HUES6 (cell line): Measurements from ENCODE around the gene IL1RAPL2.

Source experiments
- H3K27ac ChIP-seq: 2 replicates; pipeline ENCODE4 v1.7.0; 2013; ENCODE audit warnings: low read depth, mild to moderate bottlenecking, low read length, inconsistent platforms
- H3K27me3 ChIP-seq: 2 replicates; pipeline ENCODE4 v1.6.1; 2013; ENCODE audit warnings: low read length; ENCODE audit not compliant: control insufficient read depth, insufficient read depth
- H3K36me3 ChIP-seq: 2 replicates; pipeline ENCODE4 v1.6.1; 2013; ENCODE audit warnings: low read length; ENCODE audit not compliant: control insufficient read depth, insufficient read depth
- H3K4me1 ChIP-seq: 2 replicates; pipeline ENCODE4 v1.6.1; 2013; ENCODE audit warnings: low read length; ENCODE audit not compliant: control insufficient read depth, insufficient read depth
- H3K4me3 ChIP-seq: 2 replicates; pipeline ENCODE4 v1.5.1; 2013; ENCODE audit warnings: low read depth, low read length
- H3K9ac ChIP-seq: one replicate; pipeline ENCODE4 v1.6.1; 2013; ENCODE audit warnings: mild to moderate bottlenecking, low read length
- H3K9me3 ChIP-seq: 2 replicates; pipeline ENCODE4 v1.6.1; 2013; ENCODE audit warnings: low read depth, low read length; ENCODE audit not compliant: control insufficient read depth, insufficient read depth

IL1RAPL2 gene

DNA sequence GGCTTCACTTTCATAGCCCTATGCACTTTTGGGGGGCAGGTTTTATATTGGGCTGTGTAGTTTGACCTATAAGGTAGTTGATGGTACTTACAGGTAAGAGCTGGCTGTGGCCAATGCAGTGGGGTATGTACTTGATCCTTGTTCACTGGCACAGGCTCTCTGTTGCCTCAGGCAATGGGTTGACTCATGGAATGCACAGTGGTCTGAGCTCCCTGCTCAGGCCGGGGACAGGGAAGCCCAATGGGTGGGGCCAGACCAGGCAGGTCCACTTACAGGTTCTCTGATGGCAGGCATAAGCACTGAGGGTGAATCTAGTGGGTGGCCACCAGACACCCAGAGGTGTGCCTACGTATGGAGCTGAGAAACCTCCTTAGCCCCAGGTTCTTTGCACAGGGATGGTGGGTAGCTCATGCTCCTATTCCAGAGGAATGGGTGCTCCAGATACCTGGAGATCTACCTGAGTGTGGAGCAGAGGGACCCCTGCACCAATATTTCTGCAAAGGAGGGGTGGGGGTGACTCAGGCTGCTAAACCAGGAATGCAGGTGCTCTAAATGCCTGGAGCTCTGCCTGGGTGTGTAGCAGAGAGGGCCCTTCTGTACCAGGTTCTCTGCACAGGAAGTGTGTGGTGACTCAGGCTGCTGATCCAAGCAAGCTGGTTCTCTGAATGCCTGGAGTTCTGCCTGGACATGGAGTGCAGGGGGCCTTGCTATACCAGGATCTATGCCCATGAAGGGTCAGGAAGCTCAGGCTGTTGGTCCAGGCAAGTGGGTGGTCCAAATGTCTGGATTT is 52.3 kb downstream of the IL1RAPL2 start:
- Histone ChIP-seq H3K9ac (no peak overlapping the region), H3K4me3 (no peak overlapping the region), H3K27ac (no peak overlapping the region), H3K27me3 (no peaks in the 10 kb centered on the region; the same call in none of the 2 replicates), H3K4me1 (no peaks in the 10 kb centered on the region), H3K36me3 (no peaks in the 10 kb centered on the region), H3K9me3 (no peaks in the 10 kb centered on the region)

DNA sequence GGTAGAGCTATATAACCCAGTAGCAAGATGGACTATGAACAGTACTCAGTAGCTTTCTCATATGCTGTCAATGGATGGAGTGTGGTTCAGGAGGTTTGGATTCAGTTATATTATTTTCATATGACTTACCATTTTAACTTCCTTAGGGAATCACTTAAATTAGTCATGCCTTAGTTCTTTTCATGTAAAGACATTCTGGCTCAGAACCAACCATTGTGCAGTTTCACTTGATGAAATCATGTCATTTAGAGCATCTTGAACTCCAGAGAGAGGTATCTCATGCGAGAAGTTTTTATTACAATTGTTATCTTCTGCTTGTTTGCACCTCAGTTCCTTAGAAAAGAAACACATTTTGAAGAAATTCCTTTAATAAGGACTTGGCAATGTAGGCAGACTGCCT is 55.8 kb downstream of the IL1RAPL2 start:
- Histone ChIP-seq H3K9ac (no peak overlapping the region), H3K4me1 (no peaks in the 10 kb centered on the region), H3K4me3 (no peak overlapping the region), H3K27me3 (peaks cover 3% of the 10 kb centered on the region; the same call in 1 of the 2 replicates), H3K9me3 (no peaks in the 10 kb centered on the region), H3K27ac (no peak overlapping the region), H3K36me3 (no peaks in the 10 kb centered on the region)

DNA sequence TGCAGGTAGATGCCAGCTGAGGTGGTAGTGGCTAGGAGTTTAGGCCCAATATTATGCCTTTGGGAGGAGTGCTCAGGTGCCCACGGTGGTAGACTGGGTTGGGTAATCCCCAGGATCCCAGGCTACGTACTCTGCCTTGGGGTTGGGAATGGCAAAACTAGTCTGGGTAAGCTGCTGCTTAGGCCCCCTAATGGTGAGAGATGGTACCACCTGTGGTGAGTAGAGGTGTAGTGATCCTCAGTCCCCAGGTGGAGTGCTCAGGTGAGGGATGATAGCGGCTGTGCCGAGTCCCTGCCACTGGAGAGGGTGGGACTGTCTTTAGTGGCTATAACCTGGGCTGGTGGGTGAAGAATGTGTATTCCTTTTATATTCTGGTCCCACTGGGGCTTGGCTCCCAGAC is 75.2 kb downstream of the IL1RAPL2 start:
- Histone ChIP-seq H3K27me3 (peaks cover 4% of the 10 kb centered on the region; the same call in 1 of the 2 replicates), H3K9ac (no peak overlapping the region), H3K4me3 (no peak overlapping the region), H3K36me3 (no peaks in the 10 kb centered on the region), H3K9me3 (peaks cover 6% of the 10 kb centered on the region; the same call in 1 of the 2 replicates), H3K4me1 (no peaks in the 10 kb centered on the region), H3K27ac (no peak overlapping the region)

DNA sequence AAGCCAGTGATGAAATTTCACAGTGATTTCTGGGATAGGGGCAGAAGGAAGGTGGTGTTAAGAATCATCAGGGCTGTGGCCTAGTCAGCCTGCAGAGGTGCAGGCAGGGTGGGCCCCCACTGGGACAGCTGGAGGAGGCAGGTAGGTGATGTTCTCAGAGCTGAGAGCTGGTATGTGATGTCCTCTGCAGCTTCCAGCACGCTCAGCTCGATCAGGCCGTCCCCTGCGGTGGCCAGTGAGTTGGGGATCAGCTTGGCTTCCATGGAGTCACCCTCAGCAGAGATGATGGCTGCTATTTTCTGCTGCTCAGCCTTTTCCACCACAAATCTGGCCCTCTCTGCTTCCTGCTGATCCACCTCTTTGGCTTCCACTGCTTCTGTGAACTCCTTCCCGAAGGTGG is 81.1 kb downstream of the IL1RAPL2 start:
- Histone ChIP-seq H3K4me1 (no peaks in the 10 kb centered on the region), H3K9me3 (no peaks in the 10 kb centered on the region), H3K4me3 (no peak overlapping the region), H3K36me3 (no peaks in the 10 kb centered on the region), H3K27me3 (peaks cover 7% of the 10 kb centered on the region; the same call in 1 of the 2 replicates), H3K9ac (no peak overlapping the region), H3K27ac (no peak overlapping the region)

DNA sequence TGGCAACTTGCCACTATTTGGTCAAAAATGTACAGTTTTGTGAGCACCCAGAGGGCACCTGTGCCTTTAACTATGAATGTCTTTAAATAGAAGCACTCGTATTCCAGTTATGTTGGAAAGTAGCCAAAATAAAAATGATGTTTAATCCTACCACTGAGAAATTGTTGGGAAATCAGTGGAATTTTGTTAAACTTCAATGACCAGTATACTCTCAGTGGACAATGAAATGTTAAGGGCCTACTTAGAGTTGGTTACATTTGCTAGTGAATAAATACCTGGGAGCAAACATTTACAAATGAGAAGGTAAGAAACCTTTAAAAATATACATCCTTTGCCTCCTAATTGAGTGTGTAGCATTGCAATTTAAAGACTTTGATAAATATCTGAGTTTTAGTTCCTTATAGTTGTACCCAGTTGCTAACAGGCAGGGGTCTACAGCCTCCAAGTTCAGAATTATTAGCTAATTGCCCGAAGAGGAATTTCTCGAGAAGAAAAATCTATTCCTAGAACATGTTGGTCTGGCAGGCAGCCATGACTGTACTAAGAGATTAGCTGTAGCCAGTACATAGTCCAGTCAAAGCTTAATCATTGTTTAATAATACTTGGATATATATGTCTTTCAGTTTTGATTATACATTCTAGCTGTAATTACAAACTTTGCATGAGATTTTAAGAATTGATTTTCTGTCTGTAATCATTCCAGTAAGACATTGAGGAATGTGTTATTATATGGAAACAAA is 93.2 kb downstream of the IL1RAPL2 start:
- Histone ChIP-seq H3K27ac (no peak overlapping the region), H3K4me3 (no peak overlapping the region)

DNA sequence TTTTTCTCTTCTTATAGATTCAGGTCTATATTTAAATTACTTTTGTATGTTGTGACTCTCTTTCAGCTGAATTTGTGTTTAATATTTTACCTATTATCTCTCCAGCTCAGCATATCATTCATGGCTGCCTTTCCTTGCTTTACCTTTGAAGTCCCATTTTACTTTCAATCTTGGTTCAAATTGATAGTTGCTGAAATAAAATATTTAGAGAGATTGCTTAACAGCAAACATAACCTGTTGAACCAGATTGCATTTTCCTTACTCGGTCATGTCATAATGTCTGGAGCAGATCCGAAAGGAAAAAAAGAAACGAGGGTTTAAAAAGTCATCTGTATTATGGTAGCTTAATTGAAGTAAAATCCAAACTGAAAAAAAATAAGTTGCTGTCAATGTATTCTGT is 94.1 kb downstream of the IL1RAPL2 start:
- Histone ChIP-seq H3K9me3 (no peaks in the 10 kb centered on the region), H3K4me3 (no peak overlapping the region)

More for the DNA sequence above, 93.2 kb downstream of the IL1RAPL2 start:
- H3K27me3 ChIP-seq, result peaks cover 4% of the 10 kb centered on the region; the same call in 1 of the 2 replicates
- H3K4me1 ChIP-seq, result no peaks in the 10 kb centered on the region
- H3K9me3 ChIP-seq, result no peaks in the 10 kb centered on the region
- no peak overlapping the region for H3K9ac ChIP-seq
- H3K36me3 ChIP-seq, result no peaks in the 10 kb centered on the region

DNA sequence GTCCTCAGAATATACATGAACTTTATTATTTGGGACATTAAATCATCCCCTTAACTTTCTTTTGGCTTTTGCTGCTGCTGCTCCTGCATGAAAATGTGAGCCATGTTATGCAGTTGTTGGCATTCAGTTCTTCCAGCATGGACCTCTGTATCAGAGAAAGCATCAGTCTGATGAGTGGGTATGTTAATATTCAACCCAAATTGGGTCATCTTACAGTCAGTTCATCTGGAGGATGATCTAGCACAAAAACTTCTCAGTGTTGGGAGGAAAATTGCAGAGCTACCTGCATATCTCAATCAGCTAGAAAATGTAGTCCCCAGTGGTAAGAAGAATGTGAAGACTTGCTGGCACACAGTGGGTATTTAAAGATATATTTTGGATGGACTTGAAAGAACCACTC is 96.7 kb downstream of the IL1RAPL2 start:
- Histone ChIP-seq H3K27me3 (peaks cover 7% of the 10 kb centered on the region; the same call in 1 of the 2 replicates), H3K27ac (no peak overlapping the region), H3K9me3 (no peaks in the 10 kb centered on the region), H3K4me3 (no peak overlapping the region), H3K36me3 (no peaks in the 10 kb centered on the region), H3K9ac (no peak overlapping the region), H3K4me1 (no peaks in the 10 kb centered on the region)

More for the DNA sequence above, 94.1 kb downstream of the IL1RAPL2 start:
- Histone ChIP-seq H3K27me3 (peaks cover 6% of the 10 kb centered on the region; the same call in 1 of the 2 replicates), H3K4me1 (no peaks in the 10 kb centered on the region), H3K27ac (no peak overlapping the region), H3K36me3 (no peaks in the 10 kb centered on the region), H3K9ac (no peak overlapping the region)

DNA sequence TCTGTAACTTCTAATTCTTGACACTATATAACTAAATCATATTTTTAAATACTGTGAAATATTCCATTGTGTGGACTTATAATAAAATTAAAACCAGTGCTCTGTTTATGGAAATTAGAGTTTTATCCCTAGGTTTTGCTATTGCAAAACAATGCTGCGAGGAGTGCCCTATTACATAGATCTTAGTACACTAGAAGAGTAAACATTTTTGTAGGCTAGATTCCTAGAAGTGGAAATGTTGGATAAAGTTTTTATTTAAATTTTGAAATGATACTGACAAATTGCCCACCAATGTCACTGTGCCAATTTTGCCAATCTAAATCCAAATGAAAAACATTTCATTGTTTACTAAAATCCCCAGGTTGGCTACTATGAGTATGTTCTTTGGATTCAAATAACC is 99.7 kb downstream of the IL1RAPL2 start:
- Histone ChIP-seq H3K36me3 (no peaks in the 10 kb centered on the region), H3K27me3 (peaks cover 8% of the 10 kb centered on the region; the same call in 1 of the 2 replicates)

DNA sequence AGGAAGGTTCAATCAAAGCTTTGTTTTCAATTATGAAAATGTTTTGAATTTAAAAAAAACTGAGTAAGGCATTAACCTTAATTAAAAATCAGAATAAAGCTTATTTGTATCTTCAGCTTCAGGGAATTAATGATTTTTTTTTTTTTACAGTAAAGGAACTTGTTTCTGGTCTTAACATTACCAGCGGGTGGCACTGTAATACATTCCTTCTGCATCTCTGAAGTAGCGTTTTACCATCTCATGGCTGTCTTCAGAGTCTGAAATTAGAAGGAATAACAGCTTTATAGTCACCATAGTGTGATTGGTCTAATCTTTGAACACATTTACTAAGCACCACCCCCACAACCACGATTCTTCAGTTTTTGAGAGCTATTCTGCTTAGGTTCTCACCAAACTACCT is 102.6 kb downstream of the IL1RAPL2 start:
- no peaks in the 10 kb centered on the region for H3K4me1 ChIP-seq
- H3K27ac ChIP-seq, result no peak overlapping the region
- H3K27me3 ChIP-seq, result peaks cover 6% of the 10 kb centered on the region; the same call in 1 of the 2 replicates
- no peak overlapping the region for H3K9ac ChIP-seq
- H3K4me3 ChIP-seq, result no peak overlapping the region
- no peaks in the 10 kb centered on the region for H3K9me3 ChIP-seq
- H3K36me3 ChIP-seq, result no peaks in the 10 kb centered on the region

More for the DNA sequence above, 99.7 kb downstream of the IL1RAPL2 start:
- H3K9me3 ChIP-seq, result no peaks in the 10 kb centered on the region
- H3K4me3 ChIP-seq, result no peak overlapping the region
- no peak overlapping the region for H3K9ac ChIP-seq
- H3K4me1 ChIP-seq, result no peaks in the 10 kb centered on the region
- H3K27ac ChIP-seq, result no peak overlapping the region

DNA sequence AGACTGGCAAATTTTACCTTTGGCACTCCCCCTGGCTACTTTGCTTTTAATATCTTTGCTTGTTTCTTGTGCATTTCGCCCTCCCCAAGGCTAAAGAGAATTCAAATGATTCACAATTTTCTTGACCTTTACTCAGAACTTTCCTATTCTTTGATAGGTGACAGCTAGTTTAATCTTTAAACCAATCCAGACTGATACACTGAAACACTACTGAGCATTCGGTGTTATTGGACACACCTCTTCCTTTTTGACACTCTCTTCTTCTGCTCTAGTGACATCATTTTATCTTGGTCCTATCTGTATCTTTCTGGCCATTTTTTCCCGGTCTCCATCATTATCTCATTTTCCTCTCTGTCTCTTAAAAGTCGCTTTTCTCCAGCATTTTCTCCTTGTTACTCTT is 103.1 kb downstream of the IL1RAPL2 start:
- H3K27me3 ChIP-seq, result peaks cover 4% of the 10 kb centered on the region; the same call in 1 of the 2 replicates
- H3K9ac ChIP-seq, result no peak overlapping the region
- no peak overlapping the region for H3K27ac ChIP-seq
- no peak overlapping the region for H3K4me3 ChIP-seq
- no peaks in the 10 kb centered on the region for H3K4me1 ChIP-seq
- H3K36me3 ChIP-seq, result no peaks in the 10 kb centered on the region
- no peaks in the 10 kb centered on the region for H3K9me3 ChIP-seq

DNA sequence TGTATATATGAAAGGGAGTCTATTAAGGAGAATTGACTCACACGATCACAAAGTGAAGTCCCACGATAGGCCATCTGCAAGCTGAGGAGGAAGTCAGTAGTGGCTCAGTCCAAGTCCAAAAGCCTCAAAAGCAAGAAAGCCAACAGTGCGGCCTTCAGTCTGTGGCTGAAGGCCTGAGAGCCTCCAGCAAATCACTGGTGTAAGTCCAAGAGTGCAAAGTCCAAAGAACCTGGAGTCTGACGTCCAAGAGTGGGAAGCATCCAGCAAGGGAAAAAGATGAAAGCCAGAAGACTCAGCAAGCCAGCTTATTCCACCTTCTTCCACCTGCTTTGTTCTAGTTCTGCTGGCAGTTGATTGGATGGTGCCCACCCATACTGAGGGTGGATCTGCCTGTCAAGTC is 104.1 kb downstream of the IL1RAPL2 start:
- Histone ChIP-seq H3K27me3 (peaks cover 2% of the 10 kb centered on the region; the same call in 1 of the 2 replicates), H3K9ac (no peak overlapping the region), H3K36me3 (no peaks in the 10 kb centered on the region)

More for the DNA sequence above, 104.1 kb downstream of the IL1RAPL2 start:
- Histone ChIP-seq H3K4me3 (no peak overlapping the region), H3K4me1 (no peaks in the 10 kb centered on the region), H3K9me3 (no peaks in the 10 kb centered on the region), H3K27ac (no peak overlapping the region)
